ENCODE measurements around the gene HRG. TPM values are rescaled to one million over a fixed set of nuclear protein-coding genes. Genes with fewer than 3 reads are reported as not detected.

HRG gene
- total RNA-seq, 1 donor from 2014 or later, result not detected

- DNase-seq (ENCODE audit: missing footprints) (no peak), ATAC-seq (no peak)
- intact Hi-C loops (cut with DNase I), result no loop called here
Observed at GRCh38 chr3:186635532-186635931, 30.3 kb upstream of the HRG start.

GRCh38 chr3:186636536-186636935 is 29.3 kb upstream of the HRG start:
- DNase-seq (ENCODE audit: missing footprints) (no peak), ATAC-seq (no peak)
- intact Hi-C loops (cut with DNase I), result no loop called here

GRCh38 chr3:186637686-186638085 is 28.1 kb upstream of the HRG start:
- DNase-seq (ENCODE audit: missing footprints), result no peak
- ATAC-seq, result no peak
- intact Hi-C loops (cut with DNase I), result no loop called here

GRCh38 chr3:186638259-186638658 is 27.6 kb upstream of the HRG start:
- DNase-seq (ENCODE audit: missing footprints) (no peak), ATAC-seq (no peak)
- intact Hi-C loops (cut with DNase I), result no loop called here

GRCh38 chr3:186639778-186640472 is 25.9 kb upstream of the HRG start, which contains the start of gene FETUB:
FETUB (plus strand) TSS chr3:186640399; CDS start chr3:186640461, 62 bp downstream.
- ATAC-seq (no peak), DNase-seq (ENCODE audit: missing footprints) (no peak)
- intact Hi-C loops (cut with DNase I), result no loop called here

- DNase-seq (ENCODE audit: missing footprints), result no peak
- ATAC-seq, result peak; percentile 28
- intact Hi-C loops (cut with DNase I), result no loop called here
Observed at GRCh38 chr3:186640473-186640818, 25.4 kb upstream of the HRG start.

GRCh38 chr3:186640929-186641328 is 24.9 kb upstream of the HRG start:
- ATAC-seq, result no peak
- intact Hi-C loops (cut with DNase I), result no loop called here
- no peak for DNase-seq (ENCODE audit: missing footprints)

GRCh38 chr3:186642014-186642413 is 23.8 kb upstream of the HRG start:
- intact Hi-C loops (cut with DNase I), result no loop called here
- ATAC-seq, result no peak
- no peak for DNase-seq (ENCODE audit: missing footprints)

- DNase-seq (ENCODE audit: missing footprints) (no peak), ATAC-seq (no peak)
- intact Hi-C loops (cut with DNase I), result no loop called here
Observed at GRCh38 chr3:186643493-186643892, 22.3 kb upstream of the HRG start.

GRCh38 chr3:186644683-186645082 is 21.1 kb upstream of the HRG start:
- intact Hi-C loops (cut with DNase I), result no loop called here
- DNase-seq (ENCODE audit: missing footprints), result no peak
- no peak for ATAC-seq

- no peak for ATAC-seq
- intact Hi-C loops (cut with DNase I), result no loop called here
- no peak for DNase-seq (ENCODE audit: missing footprints)
Observed at GRCh38 chr3:186646106-186646505, 19.7 kb upstream of the HRG start.

GRCh38 chr3:186646841-186647240 is 19.0 kb upstream of the HRG start:
- DNase-seq (ENCODE audit: missing footprints), result no peak
- intact Hi-C loops (cut with DNase I), result no loop called here
- no peak for ATAC-seq

- ATAC-seq (no peak), DNase-seq (ENCODE audit: missing footprints) (no peak)
- intact Hi-C loops (cut with DNase I), result no loop called here
Observed at GRCh38 chr3:186648851-186649250, 17.0 kb upstream of the HRG start.

GRCh38 chr3:186651678-186652215 is 14.1 kb upstream of the HRG start:
- ATAC-seq (no peak), DNase-seq (ENCODE audit: missing footprints) (no peak)
- intact Hi-C loops (cut with DNase I), result no loop called here

GRCh38 chr3:186653080-186653707 is 12.6 kb upstream of the HRG start:
- intact Hi-C loops (cut with DNase I), result no loop called here
- ATAC-seq (no peak), DNase-seq (ENCODE audit: missing footprints) (no peak)

GRCh38 chr3:186653984-186654383 is 11.8 kb upstream of the HRG start:
- no peak for DNase-seq (ENCODE audit: missing footprints)
- no peak for ATAC-seq
- intact Hi-C loops (cut with DNase I), result no loop called here

GRCh38 chr3:186663361-186664118 is 2.3 kb upstream of the HRG start:
- ATAC-seq, result no peak
- intact Hi-C loops (cut with DNase I), result no loop called here
- no peak for DNase-seq (ENCODE audit: missing footprints)

GRCh38 chr3:186664119-186664495 is 1.7 kb upstream of the HRG start:
- no peak for ATAC-seq
- intact Hi-C loops (cut with DNase I), result no loop called here
- no peak for DNase-seq (ENCODE audit: missing footprints)

GRCh38 chr3:186664506-186664905 is 1.3 kb upstream of the HRG start:
- DNase-seq (ENCODE audit: missing footprints), result no peak
- no peak for ATAC-seq
- intact Hi-C loops (cut with DNase I), result no loop called here

- ATAC-seq, result no peak
- intact Hi-C loops (cut with DNase I), result no loop called here
- DNase-seq (ENCODE audit: missing footprints), result no peak
Observed at GRCh38 chr3:186668426-186668825, 2.6 kb downstream of the HRG start.
